Measurements from ENCODE around the gene VLDLR.

The VLDLR gene

DNA sequence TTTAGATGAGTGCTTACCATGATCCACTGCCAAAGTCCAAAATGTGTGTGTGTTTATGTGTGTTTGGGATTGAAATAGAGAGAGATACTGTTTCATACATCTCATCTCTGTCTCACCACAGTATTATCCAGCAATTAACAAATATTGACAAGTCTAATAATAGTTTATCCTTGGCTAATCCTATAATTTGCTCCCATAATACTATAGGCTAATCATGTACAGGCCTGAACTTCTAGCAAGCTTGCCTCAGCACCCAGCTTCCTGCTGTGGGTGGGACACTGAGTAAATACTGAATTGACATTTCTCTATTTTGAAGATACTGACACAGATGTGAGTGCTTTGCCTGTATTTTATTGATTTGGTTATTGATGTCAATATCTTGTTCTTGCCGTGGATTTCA is 60.4 kb downstream of the VLDLR start:
- Histone ChIP-seq H3K27me3 (ENCODE audit: control insufficient read depth in 1 of 2, insufficient read depth in 1 of 2, low read length in 2 of 2) (no peaks in the 10 kb centered on the region), H3K23ac (ENCODE audit: low read length in 2 of 2) (no peak overlapping the region)
- WGBS: no CpG with 5 or more reads among the region's 1 CpG

DNA sequence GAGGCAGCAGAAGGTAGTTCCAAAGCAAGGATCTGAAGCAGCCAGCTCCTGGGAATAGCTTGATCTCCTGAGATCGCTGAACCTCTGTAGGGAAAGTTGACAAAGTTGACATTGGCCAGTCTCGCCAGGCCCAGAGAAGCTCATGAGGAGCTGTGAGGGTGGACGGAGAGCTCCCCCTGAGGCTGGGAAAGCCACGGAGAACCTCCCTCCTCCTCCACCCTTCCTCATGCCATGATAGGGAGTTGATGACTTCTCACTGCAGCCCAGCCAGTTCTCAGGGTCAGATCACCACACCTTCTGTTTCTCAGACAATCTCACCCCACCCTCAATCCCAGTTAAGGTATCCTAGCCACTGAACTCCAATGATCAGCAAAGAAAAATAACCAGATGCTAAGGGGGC is 65.3 kb downstream of the VLDLR start:
- no peaks in the 10 kb centered on the region for H3K79me1 ChIP-seq (replicated peaks; ENCODE audit: low read length, poor library complexity, severe bottlenecking)
- no peak for DNase-seq
- 77% methylated on average over 4 of the region's 4 CpGs for WGBS

More for the DNA sequence above, 60.4 kb downstream of the VLDLR start:
- Histone ChIP-seq H4K8ac (ENCODE audit: low read length) (no peak overlapping the region), H3K9ac (ENCODE audit: low read length) (no peak overlapping the region), H3K4me2 (ENCODE audit: low read length, poor library complexity, severe bottlenecking) (no peak overlapping the region), H4K91ac (ENCODE audit: low read length) (no peak overlapping the region), H2BK15ac (ENCODE audit: low read depth, poor library complexity, severe bottlenecking) (no peak overlapping the region), H3K18ac (ENCODE audit: low read depth in 1 of 2, low read length in 2 of 2) (no peak overlapping the region), H3K27ac (ENCODE audit: low read length, poor library complexity, severe bottlenecking) (no peak overlapping the region), H3K9me3 (ENCODE audit: control insufficient read depth, low read length) (no peaks in the 10 kb centered on the region), H3K79me1 (replicated peaks; ENCODE audit: low read length, poor library complexity, severe bottlenecking) (no peaks in the 10 kb centered on the region), H2BK120ac (ENCODE audit: low read depth, low read length) (no peak overlapping the region), H3K14ac (ENCODE audit: low read length in 2 of 2) (no peak overlapping the region), H2AFZ (ENCODE audit: low read depth, low read length) (no peak overlapping the region), H3K4me3 (ENCODE audit: insufficient read depth in 1 of 2, low read depth in 1 of 2, low read length in 2 of 2) (no peak overlapping the region), H2AK5ac (ENCODE audit: low read length, severe bottlenecking) (no peak overlapping the region), H3K4me1 (ENCODE audit: control insufficient read depth, insufficient read depth, low read depth, low read length) (no peaks in the 10 kb centered on the region), H2BK5ac (ENCODE audit: low read depth, low read length, poor library complexity, severe bottlenecking) (no peak overlapping the region), H2BK12ac (ENCODE audit: low read length in 2 of 2) (no peak overlapping the region), H3K36me3 (ENCODE audit: control insufficient read depth in 1 of 2, insufficient read depth in 2 of 2, low read depth in 1 of 2, low read length in 2 of 2) (no peaks in the 10 kb centered on the region), H3K4ac (ENCODE audit: low read depth in 1 of 2, low read length in 2 of 2) (no peak overlapping the region)
- DNase-seq: no peak

DNA sequence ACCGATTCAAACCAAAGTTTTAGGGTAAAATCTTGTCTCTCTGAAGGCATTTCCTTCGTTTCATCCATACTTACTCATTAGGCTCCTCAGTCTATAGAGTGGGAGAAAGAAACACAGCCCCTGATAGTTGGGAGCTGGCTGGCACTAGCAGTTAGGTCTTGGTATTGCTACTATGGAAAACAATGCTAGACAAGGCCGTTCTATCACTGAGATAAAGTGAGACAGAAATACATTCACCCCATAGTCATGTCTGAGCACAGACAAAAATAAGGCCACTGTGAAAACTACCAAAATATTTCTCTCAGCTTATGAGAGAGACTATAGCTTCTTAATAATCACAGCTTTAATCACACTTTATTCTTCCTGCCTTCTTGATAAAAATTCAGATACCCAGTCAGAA is 67.0 kb downstream of the VLDLR start:
- Histone ChIP-seq H2AFZ (ENCODE audit: low read depth, low read length) (no peak overlapping the region), H3K4ac (ENCODE audit: low read depth in 1 of 2, low read length in 2 of 2) (no peak overlapping the region), H3K27me3 (ENCODE audit: control insufficient read depth in 1 of 2, insufficient read depth in 1 of 2, low read length in 2 of 2) (no peaks in the 10 kb centered on the region), H4K8ac (ENCODE audit: low read length) (no peak overlapping the region), H3K4me3 (ENCODE audit: insufficient read depth in 1 of 2, low read depth in 1 of 2, low read length in 2 of 2) (no peak overlapping the region), H3K36me3 (ENCODE audit: control insufficient read depth in 1 of 2, insufficient read depth in 2 of 2, low read depth in 1 of 2, low read length in 2 of 2) (no peaks in the 10 kb centered on the region), H3K79me1 (replicated peaks; ENCODE audit: low read length, poor library complexity, severe bottlenecking) (no peaks in the 10 kb centered on the region), H3K18ac (ENCODE audit: low read depth in 1 of 2, low read length in 2 of 2) (no peak overlapping the region), H3K9ac (ENCODE audit: low read length) (no peak overlapping the region), H3K14ac (ENCODE audit: low read length in 2 of 2) (no peak overlapping the region), H2BK15ac (ENCODE audit: low read depth, poor library complexity, severe bottlenecking) (no peak overlapping the region), H2BK12ac (ENCODE audit: low read length in 2 of 2) (no peak overlapping the region), H2BK5ac (ENCODE audit: low read depth, low read length, poor library complexity, severe bottlenecking) (no peak overlapping the region), H3K9me3 (ENCODE audit: control insufficient read depth, low read length) (no peaks in the 10 kb centered on the region), H3K23ac (ENCODE audit: low read length in 2 of 2) (no peak overlapping the region), H2AK5ac (ENCODE audit: low read length, severe bottlenecking) (no peak overlapping the region), H3K27ac (ENCODE audit: low read length, poor library complexity, severe bottlenecking) (no peak overlapping the region), H2BK120ac (ENCODE audit: low read depth, low read length) (no peak overlapping the region), H3K4me1 (ENCODE audit: control insufficient read depth, insufficient read depth, low read depth, low read length) (no peaks in the 10 kb centered on the region), H4K91ac (ENCODE audit: low read length) (no peak overlapping the region), H3K4me2 (ENCODE audit: low read length, poor library complexity, severe bottlenecking) (no peak overlapping the region)
- no peak for DNase-seq
- 98% methylated on average over 2 of the region's 3 CpGs for WGBS

More for the DNA sequence above, 65.3 kb downstream of the VLDLR start:
- Histone ChIP-seq H3K23ac (ENCODE audit: low read length in 2 of 2) (no peak overlapping the region), H2AK5ac (ENCODE audit: low read length, severe bottlenecking) (no peak overlapping the region), H4K8ac (ENCODE audit: low read length) (no peak overlapping the region), H4K91ac (ENCODE audit: low read length) (no peak overlapping the region), H2BK120ac (ENCODE audit: low read depth, low read length) (no peak overlapping the region), H3K4ac (ENCODE audit: low read depth in 1 of 2, low read length in 2 of 2) (no peak overlapping the region), H3K9ac (ENCODE audit: low read length) (no peak overlapping the region), H2BK5ac (ENCODE audit: low read depth, low read length, poor library complexity, severe bottlenecking) (no peak overlapping the region), H2AFZ (ENCODE audit: low read depth, low read length) (no peak overlapping the region), H3K27ac (ENCODE audit: low read length, poor library complexity, severe bottlenecking) (no peak overlapping the region), H3K4me3 (ENCODE audit: insufficient read depth in 1 of 2, low read depth in 1 of 2, low read length in 2 of 2) (no peak overlapping the region), H3K36me3 (ENCODE audit: control insufficient read depth in 1 of 2, insufficient read depth in 2 of 2, low read depth in 1 of 2, low read length in 2 of 2) (no peaks in the 10 kb centered on the region), H2BK15ac (ENCODE audit: low read depth, poor library complexity, severe bottlenecking) (no peak overlapping the region), H2BK12ac (ENCODE audit: low read length in 2 of 2) (no peak overlapping the region), H3K27me3 (ENCODE audit: control insufficient read depth in 1 of 2, insufficient read depth in 1 of 2, low read length in 2 of 2) (no peaks in the 10 kb centered on the region), H3K4me2 (ENCODE audit: low read length, poor library complexity, severe bottlenecking) (no peak overlapping the region), H3K9me3 (ENCODE audit: control insufficient read depth, low read length) (no peaks in the 10 kb centered on the region), H3K4me1 (ENCODE audit: control insufficient read depth, insufficient read depth, low read depth, low read length) (no peaks in the 10 kb centered on the region), H3K14ac (ENCODE audit: low read length in 2 of 2) (no peak overlapping the region), H3K18ac (ENCODE audit: low read depth in 1 of 2, low read length in 2 of 2) (no peak overlapping the region)

DNA sequence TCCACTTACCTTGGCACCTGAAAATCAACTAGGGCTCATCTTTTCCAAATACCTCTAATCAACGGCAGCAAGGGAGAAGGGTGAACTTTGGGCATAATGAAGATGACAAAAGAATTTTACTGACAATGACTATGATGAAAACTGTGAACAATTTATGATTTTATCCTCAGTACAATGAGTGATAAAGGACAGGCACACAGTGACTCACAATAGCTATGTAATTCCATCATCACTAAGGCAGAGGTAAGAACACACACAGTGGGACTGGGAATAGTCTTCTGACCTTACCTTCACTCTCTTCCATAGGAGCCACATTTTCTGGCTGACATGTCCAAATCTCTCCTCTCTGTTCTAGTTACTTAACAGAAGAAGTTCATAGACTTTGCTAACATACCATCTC is 69.6 kb downstream of the VLDLR start:
- H2BK5ac ChIP-seq (ENCODE audit: low read depth, low read length, poor library complexity, severe bottlenecking): no peak overlapping the region
- no peak overlapping the region for H2AFZ ChIP-seq (ENCODE audit: low read depth, low read length)
- H3K9me3 ChIP-seq (ENCODE audit: control insufficient read depth, low read length): no peaks in the 10 kb centered on the region
- H3K9ac ChIP-seq (ENCODE audit: low read length): no peak overlapping the region
- H3K4me2 ChIP-seq (ENCODE audit: low read length, poor library complexity, severe bottlenecking): no peak overlapping the region
- no CpG with 5 or more reads among the region's 1 CpG for WGBS
- no peak overlapping the region for H2AK5ac ChIP-seq (ENCODE audit: low read length, severe bottlenecking)
- no peak overlapping the region for H3K14ac ChIP-seq (ENCODE audit: low read length in 2 of 2)
- H3K4me3 ChIP-seq (ENCODE audit: insufficient read depth in 1 of 2, low read depth in 1 of 2, low read length in 2 of 2): no peak overlapping the region
- H2BK12ac ChIP-seq (ENCODE audit: low read length in 2 of 2): no peak overlapping the region
- H3K27me3 ChIP-seq (ENCODE audit: control insufficient read depth in 1 of 2, insufficient read depth in 1 of 2, low read length in 2 of 2): no peaks in the 10 kb centered on the region
- no peaks in the 10 kb centered on the region for H3K79me1 ChIP-seq (replicated peaks; ENCODE audit: low read length, poor library complexity, severe bottlenecking)
- no peak overlapping the region for H4K91ac ChIP-seq (ENCODE audit: low read length)
- H3K23ac ChIP-seq (ENCODE audit: low read length in 2 of 2): no peak overlapping the region
- DNase-seq: no peak
- H3K36me3 ChIP-seq (ENCODE audit: control insufficient read depth in 1 of 2, insufficient read depth in 2 of 2, low read depth in 1 of 2, low read length in 2 of 2): no peaks in the 10 kb centered on the region
- no peak overlapping the region for H4K8ac ChIP-seq (ENCODE audit: low read length)
- H3K4ac ChIP-seq (ENCODE audit: low read depth in 1 of 2, low read length in 2 of 2): no peak overlapping the region
- no peaks in the 10 kb centered on the region for H3K4me1 ChIP-seq (ENCODE audit: control insufficient read depth, insufficient read depth, low read depth, low read length)
- H3K18ac ChIP-seq (ENCODE audit: low read depth in 1 of 2, low read length in 2 of 2): no peak overlapping the region
- no peak overlapping the region for H3K27ac ChIP-seq (ENCODE audit: low read length, poor library complexity, severe bottlenecking)
- no peak overlapping the region for H2BK15ac ChIP-seq (ENCODE audit: low read depth, poor library complexity, severe bottlenecking)
- H2BK120ac ChIP-seq (ENCODE audit: low read depth, low read length): no peak overlapping the region
